MCF 10A (cell line): Measurements from ENCODE around the gene TBC1D17. TPM values are rescaled to one million over a fixed set of nuclear protein-coding genes. Genes with fewer than 3 reads are reported as not detected.

ENCODE experiments used
- BruUV-seq: library from RNA; stranded (reverse); fragments of 400-500 nt; replicated peaks from 2 replicates; lab custom pipeline; 2021; lab: Mats Ljungman, UMichigan
- CTCF ChIA-PET: fragments of 300-600 bp; sonication (Branson Sonifier 250); formaldehyde crosslinking; extraction: SDS; loops from one replicate; lab custom pipeline; 2021; ENCODE audit warnings: antibody characterized with exemption, inconsistent platforms; lab: Yijun Ruan, JAX
- POLR2A ChIA-PET: fragments of 300-600, 350-650 bp; sonication (Branson Sonifier 250); formaldehyde crosslinking; extraction: SDS; loops from one replicate; lab custom pipeline; 2020; ENCODE audit warnings: antibody characterized with exemption, inconsistent platforms; lab: Yijun Ruan, JAX
- DNase-seq: peaks from one replicate; pipeline ENCODE4 v3.0.0-alpha.2; 2018; ENCODE audit not compliant: unreplicated experiment
- H3K27ac Mint-ChIP-seq: one replicate; pipeline ENCODE4 v1.8.0; 2022; ENCODE audit warnings: mild to moderate bottlenecking, low read depth, mixed read lengths; ENCODE audit not compliant: unreplicated experiment
- H3K27me3 Mint-ChIP-seq: one replicate; pipeline ENCODE4 v1.8.0; 2022; ENCODE audit warnings: mixed read lengths; ENCODE audit not compliant: insufficient read depth, unreplicated experiment
- H3K36me3 Mint-ChIP-seq: one replicate; pipeline ENCODE4 v1.8.0; 2022; ENCODE audit warnings: mild to moderate bottlenecking, moderate library complexity, mixed read lengths; ENCODE audit not compliant: insufficient read depth, unreplicated experiment
- H3K4me1 Mint-ChIP-seq: one replicate; pipeline ENCODE4 v1.8.0; 2022; ENCODE audit warnings: mixed read lengths; ENCODE audit not compliant: insufficient read depth, unreplicated experiment
- H3K4me3 Mint-ChIP-seq: one replicate; pipeline ENCODE4 v1.8.0; 2022; ENCODE audit warnings: mild to moderate bottlenecking, moderate library complexity, mixed read lengths; ENCODE audit not compliant: unreplicated experiment
- H3K9me3 Mint-ChIP-seq: one replicate; pipeline ENCODE4 v1.8.0; 2022; ENCODE audit warnings: mixed read lengths; ENCODE audit not compliant: unreplicated experiment
- intact Hi-C: fragments of 100-400 bp; cut with micrococcal nuclease; formaldehyde crosslinking; loops from 2 replicates; pipeline ENCODE4 v1.14.1; 2022
- total RNA-seq: library from RNA; stranded (reverse); gene quantifications from 2 replicates; pipeline ENCODE4 v1.2.3, GENCODE V29; 2022
- TF ChIP-seq, protein P1 (sequence below): fragments of 200-600 bp; IDR thresholded peaks from one replicate; pipeline ENCODE4 v1.8.0; 2022; ENCODE audit warnings: antibody characterized with exemption, mild to moderate bottlenecking; ENCODE audit not compliant: unreplicated experiment

Gene TBC1D17
- total RNA-seq, 1 experiment from 2014 or later, result 25.5 TPM

DNA sequence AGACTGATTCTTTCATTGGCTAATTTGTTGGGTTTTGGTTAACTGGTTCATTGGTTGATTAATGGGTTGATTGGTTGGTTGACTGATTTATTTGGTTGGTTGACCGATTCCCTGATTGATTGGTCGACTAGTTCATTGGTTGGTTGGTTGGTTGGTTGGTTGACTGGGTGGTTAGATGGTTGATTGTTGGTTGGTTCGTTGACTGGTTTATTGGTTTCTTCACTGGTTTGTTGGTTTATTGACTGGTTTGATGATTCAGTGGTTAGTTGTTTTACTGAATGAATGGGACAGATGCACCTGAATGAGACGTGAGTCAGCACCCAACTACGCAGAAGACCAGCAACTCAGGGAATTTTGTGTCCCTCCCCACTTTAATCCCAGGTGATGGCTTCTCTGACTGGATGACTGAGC, 54.5 kb downstream of the TBC1D17 start:
- H3K4me1 Mint-ChIP-seq, result peaks cover 16% of the 10 kb centered on the region
- BruUV-seq, result no TSS peak
- no peaks in the 10 kb centered on the region for H3K27me3 Mint-ChIP-seq
- peaks cover 50% of the 10 kb centered on the region for H3K36me3 Mint-ChIP-seq
- ChIA-PET POLR2A (no interaction called here), CTCF (interaction anchor here (2.2 kb wide), 1 partner anchor 204 kb away, joined by 6 read pairs; no protein-coding TSS in a partner anchor)
- H3K4me3 Mint-ChIP-seq, result no peak overlapping the region
- TF ChIP-seq, protein P1, sequence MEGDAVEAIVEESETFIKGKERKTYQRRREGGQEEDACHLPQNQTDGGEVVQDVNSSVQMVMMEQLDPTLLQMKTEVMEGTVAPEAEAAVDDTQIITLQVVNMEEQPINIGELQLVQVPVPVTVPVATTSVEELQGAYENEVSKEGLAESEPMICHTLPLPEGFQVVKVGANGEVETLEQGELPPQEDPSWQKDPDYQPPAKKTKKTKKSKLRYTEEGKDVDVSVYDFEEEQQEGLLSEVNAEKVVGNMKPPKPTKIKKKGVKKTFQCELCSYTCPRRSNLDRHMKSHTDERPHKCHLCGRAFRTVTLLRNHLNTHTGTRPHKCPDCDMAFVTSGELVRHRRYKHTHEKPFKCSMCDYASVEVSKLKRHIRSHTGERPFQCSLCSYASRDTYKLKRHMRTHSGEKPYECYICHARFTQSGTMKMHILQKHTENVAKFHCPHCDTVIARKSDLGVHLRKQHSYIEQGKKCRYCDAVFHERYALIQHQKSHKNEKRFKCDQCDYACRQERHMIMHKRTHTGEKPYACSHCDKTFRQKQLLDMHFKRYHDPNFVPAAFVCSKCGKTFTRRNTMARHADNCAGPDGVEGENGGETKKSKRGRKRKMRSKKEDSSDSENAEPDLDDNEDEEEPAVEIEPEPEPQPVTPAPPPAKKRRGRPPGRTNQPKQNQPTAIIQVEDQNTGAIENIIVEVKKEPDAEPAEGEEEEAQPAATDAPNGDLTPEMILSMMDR, result no peak
- H3K9me3 Mint-ChIP-seq, result no peaks in the 10 kb centered on the region
- no peak for DNase-seq
- H3K27ac Mint-ChIP-seq, result no peak overlapping the region
- intact Hi-C loops, result no loop called here

DNA sequence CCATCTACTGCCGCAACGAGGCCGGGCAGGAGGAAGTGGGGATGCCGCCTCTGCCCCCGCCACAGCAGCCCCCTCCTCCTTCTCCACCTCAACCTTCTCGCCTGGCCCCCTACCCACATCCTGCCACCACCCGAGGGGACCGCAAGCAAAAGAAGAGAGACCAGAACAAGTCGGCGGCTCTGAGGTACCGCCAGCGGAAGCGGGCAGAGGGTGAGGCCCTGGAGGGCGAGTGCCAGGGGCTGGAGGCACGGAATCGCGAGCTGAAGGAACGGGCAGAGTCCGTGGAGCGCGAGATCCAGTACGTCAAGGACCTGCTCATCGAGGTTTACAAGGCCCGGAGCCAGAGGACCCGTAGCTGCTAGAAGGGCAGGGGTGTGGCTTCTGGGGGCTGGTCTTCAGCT, 55.2 kb downstream of the TBC1D17 start:
- Mint-ChIP-seq H3K4me3 (no peak overlapping the region), H3K9me3 (no peaks in the 10 kb centered on the region), H3K27ac (no peak overlapping the region), H3K27me3 (no peaks in the 10 kb centered on the region), H3K36me3 (peaks cover 45% of the 10 kb centered on the region), H3K4me1 (peaks cover 12% of the 10 kb centered on the region)
- TF ChIP-seq, protein P1, result no peak
- intact Hi-C loops, result no loop called here
- ChIA-PET POLR2A (interaction anchor here (0.7 kb wide), 1 partner anchor 780 kb away, joined by 3 read pairs; no protein-coding TSS in a partner anchor), CTCF (interaction anchor here (2.2 kb wide), 1 partner anchor 203 kb away, joined by 6 read pairs; no protein-coding TSS in a partner anchor)
- no TSS peak for BruUV-seq
- DNase-seq, result no peak

DNA sequence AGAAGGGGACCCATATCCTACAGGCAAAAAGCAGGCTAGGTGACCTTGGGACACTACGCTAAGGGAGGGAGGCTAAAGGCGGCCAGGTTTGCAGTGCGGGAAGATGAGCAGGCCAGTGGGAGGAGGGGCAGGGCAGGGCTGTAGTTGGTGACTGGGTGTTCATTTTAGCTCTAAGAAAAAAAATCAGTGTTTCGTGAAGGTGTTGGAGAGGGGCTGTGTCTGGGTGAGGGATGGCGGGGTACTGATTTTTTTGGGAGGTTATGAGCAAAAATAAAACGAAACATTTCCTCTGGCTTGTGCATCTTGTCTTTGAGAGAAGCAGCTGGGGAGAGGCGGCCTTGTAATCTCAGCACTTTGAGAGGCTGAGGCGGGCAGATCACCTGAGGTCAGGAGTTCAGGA, 56.1 kb downstream of the TBC1D17 start:
- TF ChIP-seq, protein P1, result no peak
- CTCF ChIA-PET, result interaction anchor here (0.6 to 2.2 kb wide), 3 partner anchors 14 to 202 kb away, joined by 4 to 6 read pairs (median 5); no protein-coding TSS in a partner anchor
- H3K27ac Mint-ChIP-seq, result no peak overlapping the region
- H3K27me3 Mint-ChIP-seq, result no peaks in the 10 kb centered on the region
- peaks cover 9% of the 10 kb centered on the region for H3K4me1 Mint-ChIP-seq
- no peak for DNase-seq
- no peaks in the 10 kb centered on the region for H3K9me3 Mint-ChIP-seq
- POLR2A ChIA-PET, result interaction anchor here (0.6 to 0.7 kb wide), 2 partner anchors 56 to 779 kb away, joined by 3 read pairs; partner anchors contain the start of gene AKT1S1
- no peak overlapping the region for H3K4me3 Mint-ChIP-seq
- H3K36me3 Mint-ChIP-seq, result peaks cover 37% of the 10 kb centered on the region
- no TSS peak for BruUV-seq
- intact Hi-C loops, result no loop called here

DNA sequence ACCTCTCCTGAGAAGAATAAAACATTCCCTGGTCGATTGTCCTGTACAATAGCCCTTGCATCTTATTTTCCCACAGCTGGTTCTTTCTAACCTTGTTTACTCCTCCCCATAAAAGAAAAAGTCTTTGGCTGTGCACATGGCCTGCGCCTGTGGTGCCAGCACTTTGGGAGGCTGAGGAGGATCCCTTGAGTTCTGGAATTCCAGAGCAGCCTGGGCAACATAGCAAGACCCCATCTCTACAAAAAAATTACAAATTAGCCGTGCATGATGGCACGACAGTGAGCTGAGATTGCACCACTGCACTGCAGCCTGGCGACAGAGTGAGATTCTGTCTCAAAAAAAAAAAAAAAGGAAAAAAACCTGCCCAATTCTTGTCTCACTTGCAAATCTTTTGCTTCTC, 59.0 kb downstream of the TBC1D17 start:
- Mint-ChIP-seq H3K27ac (no peak overlapping the region), H3K4me1 (no peaks in the 10 kb centered on the region), H3K36me3 (peaks cover 14% of the 10 kb centered on the region), H3K9me3 (no peaks in the 10 kb centered on the region), H3K4me3 (no peak overlapping the region), H3K27me3 (no peaks in the 10 kb centered on the region)
- CTCF ChIA-PET, result interaction anchor here (1.0 to 4.4 kb wide), 2 partner anchors 54 to 199 kb away, joined by 3 to 52 read pairs; no protein-coding TSS in a partner anchor
- no peak for DNase-seq
- POLR2A ChIA-PET, result no interaction called here
- TF ChIP-seq, protein P1, result no peak
- no TSS peak for BruUV-seq
- intact Hi-C loops, result loop anchor here (2.0 kb wide), 1 partner anchor 88 kb away; the partner anchor contains the start of gene VRK3
